Tibial nerve (tissue), 4 donors: Measurements from ENCODE around the gene TPD52L1. TPM values are rescaled to one million over a fixed set of nuclear protein-coding genes. Genes with fewer than 3 reads are reported as not detected.

Experiments
- DNase-seq, 2 donors: peaks; one replicate each; pipeline ENCODE4 v3.0.0-alpha.2; 2019; ENCODE audit warnings: low spot score in 2 of 2
- H3K27ac ChIP-seq, 4 donors: fragments of 200-600 bp; sonication (generic) in 3 of 4; one replicate each; pipeline ENCODE4 v1.5.1; 2017 to 2019; ENCODE audit warnings: mild to moderate bottlenecking in 1 of 4
- H3K27me3 ChIP-seq, 2 donors: fragments of 200-600 bp; sonication (generic) in 1 of 2; one replicate each; pipeline versions ENCODE4 v1.5.1 to v1.6.0; 2017 to 2019
- H3K36me3 ChIP-seq, 3 donors: fragments of 200-600 bp; sonication (generic); one replicate each; pipeline ENCODE4 v1.5.1; 2018 to 2019
- H3K4me1 ChIP-seq, 4 donors: fragments of 200-600 bp; sonication (generic) in 3 of 4; one replicate each; pipeline ENCODE4 v1.5.1; 2017 to 2019
- H3K4me3 ChIP-seq, 4 donors: fragments of 200-600 bp; sonication (generic) in 3 of 4; one replicate each; pipeline ENCODE4 v1.5.1; 2017 to 2019; ENCODE audit warnings: mild to moderate bottlenecking in 1 of 4, moderate library complexity in 1 of 4
- H3K9me3 ChIP-seq, 4 donors: fragments of 200-600 bp; sonication (generic) in 3 of 4; one replicate each; pipeline ENCODE4 v1.5.1; 2017 to 2019
- EP300 ChIP-seq, 2 donors: sonication (generic); formaldehyde crosslinking; IDR thresholded peaks; one replicate each; pipeline ENCODE4 v1.6.1; 2017; ENCODE audit warnings: antibody characterized with exemption in 2 of 2, mild to moderate bottlenecking in 1 of 2
- POLR2A ChIP-seq, 2 donors: fragments of 450-650 bp; IDR thresholded peaks; one replicate each; pipeline ENCODE4 v1.6.1; 2017; ENCODE audit warnings: antibody characterized with exemption in 2 of 2, mild to moderate bottlenecking in 2 of 2, moderate library complexity in 2 of 2
- WGBS, 2 donors: methylation state at CpG; one replicate each; pipeline ENCODE4 v1.1.5; 2018; 5-methylcytosine and 5-hydroxymethylcytosine counted together
- total RNA-seq, 4 donors: library from RNA; depleted of rRNA; stranded (reverse); fragments of >200 nt; gene quantifications; one replicate each; pipeline ENCODE4 v1.1.0, GENCODE V29; 2016
- TF ChIP-seq, protein P1 (sequence below), 5 experiments: fragments of 200-600 bp in 3 of 5; fragments of 450-650 bp in 2 of 5; sonication (generic) in 3 of 5; IDR thresholded peaks; one replicate each; pipeline ENCODE4 v1.5.1; 2016 to 2019; ENCODE audit warnings: antibody characterized with exemption in 5 of 5, mild to moderate bottlenecking in 3 of 5, moderate library complexity in 2 of 5

Gene TPD52L1
- total RNA-seq, 4 donors from 2014 or later = 28.8 to 55.0 (median 45.6) TPM

DNA sequence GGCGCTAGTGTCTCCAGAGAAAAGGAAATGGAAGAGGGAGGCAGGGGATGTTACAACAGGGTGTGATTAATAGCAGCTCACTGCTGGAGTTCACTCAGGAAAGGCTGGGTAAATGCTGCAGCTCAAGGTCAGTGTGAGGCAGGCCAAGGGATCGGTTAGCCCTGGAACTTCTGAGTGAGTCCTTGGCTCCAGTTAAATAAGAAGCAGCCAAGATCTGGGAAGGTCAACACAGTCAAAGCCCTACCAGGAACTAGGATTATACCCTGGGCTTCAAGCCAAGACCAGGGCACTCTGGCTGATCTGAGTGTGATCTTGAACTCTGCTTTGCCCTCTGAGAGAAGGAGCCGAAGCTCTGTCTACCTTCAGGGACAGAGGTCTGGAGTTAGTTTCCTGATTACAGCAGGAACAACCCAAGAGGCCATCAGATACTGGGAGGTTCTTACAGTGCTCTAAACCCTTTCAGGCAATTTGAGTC is 44.3 kb downstream of the TPD52L1 start:
- peak; percentile 32 to 63 for DNase-seq
- no peak overlapping the region for H3K4me3 ChIP-seq
- H3K27me3 ChIP-seq = no peaks in the 10 kb centered on the region
- peak overlapping the region in 3 of 4 donors; percentile 13 to 69 (median 67) for H3K27ac ChIP-seq
- 16 to 24% methylated on average over 3 of the region's 3 CpGs for WGBS, 2 donors
- no peaks in the 10 kb centered on the region for H3K36me3 ChIP-seq
- peaks cover 0 to 44% (median 11%) of the 10 kb centered on the region in 4 donors for H3K4me1 ChIP-seq
- TF ChIP-seq EP300 (IDR thresholded peaks at IDR 0.05) (peak in 1 of 2 donors; percentile 80), POLR2A (IDR thresholded peaks at IDR 0.05) (no peak)
- TF ChIP-seq, protein P1, sequence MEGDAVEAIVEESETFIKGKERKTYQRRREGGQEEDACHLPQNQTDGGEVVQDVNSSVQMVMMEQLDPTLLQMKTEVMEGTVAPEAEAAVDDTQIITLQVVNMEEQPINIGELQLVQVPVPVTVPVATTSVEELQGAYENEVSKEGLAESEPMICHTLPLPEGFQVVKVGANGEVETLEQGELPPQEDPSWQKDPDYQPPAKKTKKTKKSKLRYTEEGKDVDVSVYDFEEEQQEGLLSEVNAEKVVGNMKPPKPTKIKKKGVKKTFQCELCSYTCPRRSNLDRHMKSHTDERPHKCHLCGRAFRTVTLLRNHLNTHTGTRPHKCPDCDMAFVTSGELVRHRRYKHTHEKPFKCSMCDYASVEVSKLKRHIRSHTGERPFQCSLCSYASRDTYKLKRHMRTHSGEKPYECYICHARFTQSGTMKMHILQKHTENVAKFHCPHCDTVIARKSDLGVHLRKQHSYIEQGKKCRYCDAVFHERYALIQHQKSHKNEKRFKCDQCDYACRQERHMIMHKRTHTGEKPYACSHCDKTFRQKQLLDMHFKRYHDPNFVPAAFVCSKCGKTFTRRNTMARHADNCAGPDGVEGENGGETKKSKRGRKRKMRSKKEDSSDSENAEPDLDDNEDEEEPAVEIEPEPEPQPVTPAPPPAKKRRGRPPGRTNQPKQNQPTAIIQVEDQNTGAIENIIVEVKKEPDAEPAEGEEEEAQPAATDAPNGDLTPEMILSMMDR (IDR thresholded peaks at IDR 0.05) = no peak
- H3K9me3 ChIP-seq = no peaks in the 10 kb centered on the region

DNA sequence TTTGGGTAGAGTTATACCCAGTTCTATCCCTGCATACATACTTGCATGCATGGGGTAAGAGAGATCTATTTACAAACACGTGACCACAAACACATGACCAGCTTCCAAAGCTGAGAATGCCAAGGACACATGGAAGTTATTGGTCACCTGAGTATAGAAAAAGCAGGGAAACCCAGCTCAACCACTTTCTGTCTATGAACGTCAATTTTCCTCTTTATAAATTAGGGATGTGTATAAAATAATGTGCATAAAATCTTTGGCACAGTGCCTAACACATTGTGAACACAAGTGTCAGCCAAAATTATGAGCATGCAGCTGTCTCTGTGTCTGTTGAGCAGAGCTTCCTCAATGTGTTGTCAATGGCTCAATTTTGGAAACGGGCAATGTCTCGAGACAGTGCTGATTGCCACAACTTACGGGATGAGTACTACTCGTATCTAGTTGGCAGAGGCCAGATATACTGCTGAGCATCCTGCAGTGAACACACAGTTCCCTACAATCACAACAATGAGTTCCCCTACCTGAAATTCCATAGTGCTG is 44.9 kb downstream of the TPD52L1 start:
- Histone ChIP-seq H3K4me3 (no peak overlapping the region), H3K36me3 (no peaks in the 10 kb centered on the region), H3K27ac (peak overlapping the region in 1 of 4 donors; percentile 67), H3K27me3 (no peaks in the 10 kb centered on the region), H3K4me1 (peaks cover 0 to 48% (median 13%) of the 10 kb centered on the region in 4 donors), H3K9me3 (no peaks in the 10 kb centered on the region)
- TF ChIP-seq POLR2A (IDR thresholded peaks at IDR 0.05) = no peak
- no peak for DNase-seq
- WGBS, 2 donors = 66 to 70% methylated on average over 6 of the region's 6 CpGs

DNA sequence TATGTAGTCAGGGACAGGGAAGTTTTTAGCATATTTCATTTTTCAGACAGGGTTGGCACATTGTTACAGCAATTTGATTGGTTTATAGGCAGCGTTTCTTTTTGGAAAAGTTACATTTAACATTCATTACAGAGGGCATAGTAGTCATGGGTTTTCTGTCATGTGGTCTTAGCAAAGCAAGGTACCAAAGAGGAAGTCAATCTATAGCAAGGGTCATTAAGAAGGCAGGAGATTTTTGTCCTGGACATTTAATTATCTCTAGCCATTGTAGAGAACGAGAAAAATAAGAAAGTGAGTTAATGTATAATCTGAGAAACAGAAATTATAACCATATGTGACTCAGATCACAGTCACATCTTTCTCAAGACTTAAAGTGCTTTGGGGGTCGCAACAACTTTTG is 47.4 kb downstream of the TPD52L1 start:
- no peaks in the 10 kb centered on the region for H3K36me3 ChIP-seq
- peaks cover 0 to 48% (median 14%) of the 10 kb centered on the region in 4 donors for H3K4me1 ChIP-seq
- no peaks in the 10 kb centered on the region for H3K27me3 ChIP-seq
- no peak for DNase-seq
- TF ChIP-seq, protein P1 (IDR thresholded peaks at IDR 0.05) = no peak
- TF ChIP-seq EP300 (IDR thresholded peaks at IDR 0.05) (no peak), POLR2A (IDR thresholded peaks at IDR 0.05) (no peak)
- H3K4me3 ChIP-seq = no peak overlapping the region
- no peak overlapping the region for H3K27ac ChIP-seq
- 83 to 87% methylated on average over 3 of the region's 3 CpGs for whole genome bisulfite sequencing, 2 donors
- no peaks in the 10 kb centered on the region for H3K9me3 ChIP-seq

DNA sequence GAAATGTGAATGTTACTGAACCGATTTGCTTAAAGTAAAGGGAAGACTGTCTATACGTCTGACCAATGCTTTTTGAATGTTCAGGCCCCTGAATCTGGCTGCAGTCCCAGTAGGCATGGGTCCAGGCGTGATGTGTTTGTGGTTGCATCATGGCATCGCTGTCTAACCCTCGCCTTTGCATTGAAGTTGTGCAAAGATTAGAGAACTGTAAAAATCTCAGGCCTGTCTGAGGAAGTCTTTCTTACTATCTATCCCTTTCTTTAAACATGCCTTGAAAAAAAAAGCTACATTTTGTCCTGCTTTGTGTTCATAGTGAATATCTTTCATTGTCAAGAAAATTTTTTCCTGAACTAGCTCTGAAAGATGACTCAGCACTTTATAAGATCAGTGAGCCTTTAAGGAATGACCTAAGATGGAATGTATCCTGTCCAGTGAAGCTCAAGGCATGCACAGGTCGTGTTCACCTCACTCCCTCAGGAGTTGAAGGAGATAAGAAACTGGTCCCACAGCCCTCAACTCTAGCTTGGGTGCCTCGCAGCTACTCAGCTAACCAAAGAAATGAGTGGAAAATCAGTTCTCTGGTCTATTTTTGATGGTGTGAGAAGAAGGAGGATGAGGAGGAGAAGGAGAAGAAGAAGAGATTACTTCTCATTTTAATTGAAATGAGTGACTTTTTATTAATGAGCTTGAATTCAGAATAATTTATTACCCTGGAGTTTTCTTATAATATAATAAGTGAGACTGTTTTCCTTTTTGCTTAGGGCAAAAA is 48.6 kb downstream of the TPD52L1 start:
- Histone ChIP-seq H3K27ac (peak overlapping the region in 1 of 4 donors; percentile 50), H3K9me3 (no peaks in the 10 kb centered on the region), H3K4me1 (peaks cover 0 to 35% (median 14%) of the 10 kb centered on the region in 4 donors), H3K27me3 (no peaks in the 10 kb centered on the region), H3K36me3 (no peaks in the 10 kb centered on the region), H3K4me3 (no peak overlapping the region)
- no peak for TF ChIP-seq EP300 (IDR thresholded peaks at IDR 0.05)
- no peak for TF ChIP-seq POLR2A (IDR thresholded peaks at IDR 0.05)
- TF ChIP-seq, protein P1 (IDR thresholded peaks at IDR 0.05) = no peak
- 28 to 34% methylated on average over 7 of the region's 7 CpGs for WGBS, 2 donors
- peak; percentile 26 to 53 for DNase-seq

DNA sequence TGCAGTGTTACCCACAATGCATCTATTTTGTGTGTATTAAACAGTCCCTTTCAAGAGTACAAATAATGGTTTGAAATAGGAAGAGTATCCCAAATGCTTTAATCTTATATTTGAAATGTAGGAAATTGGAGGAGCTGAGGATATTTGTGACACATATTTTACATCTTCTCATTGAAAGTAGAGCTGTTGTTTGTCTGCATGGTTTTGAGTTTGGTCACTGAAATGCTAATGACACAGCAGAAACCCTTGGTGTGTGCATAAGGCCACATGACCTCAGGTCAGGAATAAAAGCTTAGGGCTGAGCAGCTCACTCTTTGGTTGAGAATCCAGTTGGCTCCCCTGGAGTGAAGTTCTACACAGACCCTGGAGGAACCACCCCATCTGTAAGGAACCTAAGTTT is 49.8 kb downstream of the TPD52L1 start:
- H3K9me3 ChIP-seq = no peaks in the 10 kb centered on the region
- no peak overlapping the region for H3K27ac ChIP-seq
- H3K4me1 ChIP-seq = peaks cover 0 to 23% (median 9%) of the 10 kb centered on the region in 4 donors
- DNase-seq = no peak
- no peaks in the 10 kb centered on the region for H3K36me3 ChIP-seq
- TF ChIP-seq EP300 (IDR thresholded peaks at IDR 0.05) (no peak), POLR2A (IDR thresholded peaks at IDR 0.05) (no peak)
- TF ChIP-seq, protein P1 (IDR thresholded peaks at IDR 0.05) = no peak
- H3K27me3 ChIP-seq = no peaks in the 10 kb centered on the region
- no peak overlapping the region for H3K4me3 ChIP-seq
